Activated T-cell treated with anti-CD3 and anti-CD28 coated beads for 1 hour (primary cell): ENCODE data around the gene DGCR6L.
A peak's percentile ranks its signal among the peaks of the same experiment; 100 is the strongest.
"Not testable (repeated sequence)": the region's sequence is repeated elsewhere in the genome, so short reads cannot be mapped to it uniquely, and the experiment has no call there.

Experiments
- DNase-seq: peaks from one replicate; pipeline ENCODE4 v3.0.0-alpha.2; 2020; ENCODE audit warnings: low read depth

Gene DGCR6L

GRCh38 chr22:20308806-20309650 is 10.8 kb downstream of the DGCR6L start:
- not testable (repeated sequence) for DNase-seq

- not testable (repeated sequence) for DNase-seq
These were observed 12.1 kb downstream of the DGCR6L start for GRCh38 chr22:20307448-20308447.

GRCh38 chr22:20306646-20307447 is 13.0 kb downstream of the DGCR6L start:
- DNase-seq = not testable (repeated sequence)

- no peak for DNase-seq
These were observed 13.8 kb downstream of the DGCR6L start for GRCh38 chr22:20305894-20306645.

GRCh38 chr22:20305230-20305893 is 14.5 kb downstream of the DGCR6L start:
- DNase-seq = not testable (repeated sequence)

- no peak for DNase-seq
These were observed 15.2 kb downstream of the DGCR6L start for GRCh38 chr22:20304646-20305045.

GRCh38 chr22:20303229-20303534 is 16.7 kb downstream of the DGCR6L start:
- DNase-seq = not testable (repeated sequence)

GRCh38 chr22:20302438-20303228 is 17.2 kb downstream of the DGCR6L start:
- no peak for DNase-seq

GRCh38 chr22:20299746-20300136 is 20.1 kb downstream of the DGCR6L start:
- DNase-seq = no peak

- DNase-seq = peak; percentile 86
These were observed 20.8 kb downstream of the DGCR6L start for GRCh38 chr22:20298803-20299745.

- no peak for DNase-seq
These were observed 21.6 kb downstream of the DGCR6L start for GRCh38 chr22:20298110-20298802.

- DNase-seq = no peak
These were observed 22.3 kb downstream of the DGCR6L start for GRCh38 chr22:20297414-20298109.

GRCh38 chr22:20296598-20296997 is 23.3 kb downstream of the DGCR6L start:
- DNase-seq = no peak

GRCh38 chr22:20295262-20296064 is 24.4 kb downstream of the DGCR6L start:
- no peak for DNase-seq

- no peak for DNase-seq
These were observed 27.1 kb downstream of the DGCR6L start for GRCh38 chr22:20292673-20293232.

GRCh38 chr22:20292108-20292507 is 27.8 kb downstream of the DGCR6L start:
- DNase-seq = no peak
